Psoas muscle (tissue), 8 donors: ENCODE data around the gene KIAA1958. TPM values are rescaled to one million over a fixed set of nuclear protein-coding genes. Genes with fewer than 3 reads are reported as not detected.

ENCODE experiments used
- ATAC-seq, 4 donors: fragments of 200-7000 bp; cut with Tn5 transposase; one replicate each; pipeline ENCODE4 v1.9.1; 2020; ENCODE audit warnings: moderate library complexity in 3 of 4, mild to moderate bottlenecking in 2 of 4
- DNase-seq, 2 donors: peaks; one replicate each; pipeline ENCODE4 v3.0.0-alpha.2; 2020
- H3K27ac ChIP-seq: fragments of 200-600 bp; one replicate; pipeline ENCODE4 v1.8.0; 2022
- H3K27me3 ChIP-seq, 3 donors: fragments of 200-600 bp in 1 of 3; one replicate each; pipeline versions ENCODE4 v1.6.1 to v1.8.0; 2013 to 2022; ENCODE audit warnings: low read length in 2 of 3, mild to moderate bottlenecking in 2 of 3, moderate library complexity in 1 of 3; ENCODE audit not compliant: insufficient read depth in 3 of 3
- H3K36me3 ChIP-seq, 2 donors: fragments of 200-600 bp in 1 of 2; one replicate each; pipeline versions ENCODE4 v1.6.1 to v1.8.0; 2013 to 2022; ENCODE audit warnings: low read depth in 1 of 2, mild to moderate bottlenecking in 1 of 2, moderate library complexity in 1 of 2; ENCODE audit not compliant: insufficient read depth in 1 of 2
- H3K4me1 ChIP-seq: fragments of 200-600 bp; one replicate; pipeline ENCODE4 v1.8.0; 2022
- H3K4me3 ChIP-seq: fragments of 200-600 bp; one replicate; pipeline ENCODE4 v1.8.0; 2022; ENCODE audit warnings: mild to moderate bottlenecking
- H3K9me3 ChIP-seq: fragments of 200-600 bp; one replicate; pipeline ENCODE4 v1.8.0; 2022
- CTCF ChIP-seq: fragments of 200-600 bp; IDR thresholded peaks from one replicate; pipeline ENCODE4 v1.8.0; 2022; ENCODE audit warnings: antibody characterized with exemption
- WGBS, 3 donors: extraction: QIAGEN DNeasy Blood & Tissue Kit; methylation state at CpG; one replicate each; pipeline versions ENCODE4 v1.1.6 to v1.1.7; 2013; 5-methylcytosine and 5-hydroxymethylcytosine counted together
- intact Hi-C, 2 donors: fragments of 100-400 bp; cut with DNase I; formaldehyde crosslinking; loops; one replicate each; pipeline versions ENCODE4 v1.11.0 to v1.14.2; 2022
- polyA plus RNA-seq, 3 donors: library from polyadenylated mRNA; stranded (reverse); fragments of 200-250 nt; gene quantifications; one replicate each; pipeline ENCODE4 v1.2.3, GENCODE V29; 2013
- total RNA-seq, 4 donors: library from RNA; stranded (reverse); fragmentation: NEBNext Ultra II Directional in 2 of 4; extraction: Animal tissue kit (Norgen Biotek cat#: 25700) in 2 of 4; gene quantifications; one replicate each; pipeline versions ENCODE4 v1.2.1 to v1.2.4, GENCODE V29; 2021 to 2023
- donor health status: healthy with polysubstance abuse.
- donor health status: DM: no; HTN: no; CAD: no; lungs with moderate emphysema.
- donor health status: Bipolar disorder and iron deficiency.
- donor health status: healthy.
- donor health status: DM: yes; HTN: yes; CAD: no.
- donor health status: DM: no; HTN: no; CAD: no.
- donor health status: DM: no; HTN: no; CAD: no.
- donor health status: DM: yes; HTN: yes; CAD: no.

KIAA1958 gene
- total and polyA plus RNA-seq, 7 donors, result 0.56 to 4.1 (median 1.5) TPM

- intact Hi-C loops, result no loop called here
- Histone ChIP-seq H3K27me3 (no peaks in the 10 kb centered on the region), H3K4me3 (no peak overlapping the region), H3K27ac (no peak overlapping the region), H3K4me1 (no peaks in the 10 kb centered on the region), H3K9me3 (peaks cover 6% of the 10 kb centered on the region), H3K36me3 (no peaks in the 10 kb centered on the region)
- ATAC-seq, result no peak
- 79 to 94% (median 79%) methylated on average over 5 of the region's 5 CpGs for WGBS, 3 donors
- TF ChIP-seq CTCF, result no peak
- no peak for DNase-seq
Measured at GRCh38 chr9:112559629-112560413, 73.2 kb downstream of the KIAA1958 start.

GRCh38 chr9:112562235-112562958 is 75.8 kb downstream of the KIAA1958 start:
- 79 to 89% (median 84%) methylated on average over 4 of the region's 4 CpGs for WGBS, 3 donors
- DNase-seq, result no peak
- no peak for ATAC-seq
- Histone ChIP-seq H3K27ac (no peak overlapping the region), H3K36me3 (no peaks in the 10 kb centered on the region), H3K27me3 (no peaks in the 10 kb centered on the region), H3K4me3 (no peak overlapping the region), H3K9me3 (peaks cover 6% of the 10 kb centered on the region), H3K4me1 (no peaks in the 10 kb centered on the region)
- TF ChIP-seq CTCF, result no peak
- intact Hi-C loops, result no loop called here

DNA sequence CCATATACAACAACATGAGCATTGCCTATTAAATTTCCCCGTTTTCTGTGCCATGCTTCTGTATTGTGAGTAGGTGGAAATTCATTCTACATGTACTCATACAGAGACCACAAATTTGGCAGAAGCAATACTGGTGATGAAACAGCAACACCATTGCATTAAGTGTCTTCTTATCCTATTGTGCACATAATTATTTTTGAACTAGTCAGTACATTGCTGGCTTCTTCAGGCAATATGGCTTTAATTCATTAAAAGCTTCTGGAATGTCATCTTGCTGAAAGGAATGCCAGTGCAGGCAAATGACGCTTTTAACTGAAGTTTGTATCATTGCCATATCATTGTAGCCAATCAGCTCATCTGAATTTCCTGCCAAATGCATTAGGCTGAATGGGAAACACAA is 82.6 kb downstream of the KIAA1958 start:
- WGBS, 3 donors, result 58 to 66% (median 63%) methylated on average over 2 of the region's 2 CpGs
- Histone ChIP-seq H3K4me3 (no peak overlapping the region), H3K27ac (no peak overlapping the region), H3K36me3 (no peaks in the 10 kb centered on the region), H3K27me3 (no peaks in the 10 kb centered on the region), H3K9me3 (peaks cover under 1% of the 10 kb centered on the region), H3K4me1 (no peaks in the 10 kb centered on the region)
- no peak for TF ChIP-seq CTCF
- intact Hi-C loops, result no loop called here
- DNase-seq (no peak), ATAC-seq (no peak)

- Histone ChIP-seq H3K9me3 (no peaks in the 10 kb centered on the region), H3K4me3 (no peak overlapping the region), H3K27ac (no peak overlapping the region), H3K36me3 (peaks cover 0 to 6% of the 10 kb centered on the region in 2 donors), H3K27me3 (no peaks in the 10 kb centered on the region), H3K4me1 (no peaks in the 10 kb centered on the region)
- intact Hi-C loops, result no loop called here
- no peak for TF ChIP-seq CTCF
- WGBS, 3 donors, result 64 to 70% (median 64%) methylated on average over 6 of the region's 6 CpGs
- ATAC-seq (no peak), DNase-seq (no peak)
Measured at GRCh38 chr9:112570671-112571167, 84.1 kb downstream of the KIAA1958 start.
